ENCODE results near the gene DNAAF1.

Gene DNAAF1

DNA sequence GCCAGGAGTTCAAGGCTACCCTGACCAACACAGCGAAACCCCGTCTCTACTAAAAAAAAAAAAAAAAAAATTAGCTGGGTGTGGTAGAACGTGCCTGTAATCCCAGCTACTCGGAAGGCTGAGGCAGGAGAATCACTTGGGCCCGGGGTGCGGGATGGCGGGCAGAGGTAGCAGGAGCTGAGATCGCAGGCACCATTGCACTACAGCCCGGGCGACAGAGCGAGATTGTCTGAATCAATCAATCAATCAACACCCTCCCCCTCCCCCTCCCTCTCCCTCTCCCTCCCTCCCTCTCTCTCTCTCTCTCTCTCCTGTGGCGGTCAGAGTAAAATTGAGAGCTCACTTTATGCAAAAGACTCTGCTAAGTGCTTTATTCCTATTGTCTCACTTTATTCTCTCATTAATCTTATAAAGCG is 1.3 kb upstream of the DNAAF1 start:
- Histone ChIP-seq H3K27me3 (replicated peaks; ENCODE audit: control insufficient read depth, insufficient read depth, low read length) (peaks cover 10% of the 10 kb centered on the region), H3K36me3 (ENCODE audit: control insufficient read depth, insufficient read depth, low read length, severe bottlenecking) (no peaks in the 10 kb centered on the region), H3K9ac (ENCODE audit: low read length) (peak overlapping the region; percentile 88), H3K4me1 (ENCODE audit: control insufficient read depth, insufficient read depth, low read length) (peaks cover 10% of the 10 kb centered on the region), H3K9me3 (ENCODE audit: control insufficient read depth, low read length) (no peaks in the 10 kb centered on the region), H3K4me3 (ENCODE audit: low read length) (peak overlapping the region; percentile 93)
- DNase-seq (ENCODE audit: low read depth): peak; percentile 29

DNA sequence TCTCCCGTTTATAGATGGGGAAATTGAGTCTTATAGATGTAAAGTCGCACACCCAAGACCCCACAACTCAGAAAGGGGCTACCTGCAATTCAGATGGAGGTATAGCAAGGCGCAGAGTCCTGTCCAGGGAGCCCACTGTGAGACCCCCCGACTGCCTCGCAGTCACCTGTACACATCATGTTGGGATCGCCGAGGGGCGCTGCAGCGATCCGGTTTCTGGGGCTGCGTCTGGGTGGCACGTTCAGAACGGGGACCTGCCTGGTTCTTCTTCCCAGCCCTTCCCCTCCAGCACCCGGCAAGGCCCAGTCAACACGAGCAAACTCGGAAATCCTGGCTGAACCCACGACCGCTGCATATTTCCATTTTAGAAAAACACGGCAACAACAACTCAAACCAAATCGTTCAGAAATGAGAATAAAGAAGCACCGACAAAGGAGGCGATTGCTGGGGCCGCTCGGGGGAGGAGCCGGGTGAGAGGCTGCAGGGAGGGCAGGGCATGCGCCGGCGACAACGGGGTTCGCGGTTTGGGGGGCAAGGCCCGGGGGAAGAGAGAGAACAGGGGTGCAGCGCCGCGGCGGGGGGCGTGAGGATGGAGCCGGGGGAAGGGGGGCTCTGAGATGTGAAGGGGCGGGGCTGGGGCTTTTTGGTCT is 774 bp upstream of the DNAAF1 start:
- peaks cover 10% of the 10 kb centered on the region for H3K27me3 ChIP-seq (replicated peaks; ENCODE audit: control insufficient read depth, insufficient read depth, low read length)
- H3K4me1 ChIP-seq (ENCODE audit: control insufficient read depth, insufficient read depth, low read length): peaks cover 6% of the 10 kb centered on the region
- DNase-seq (ENCODE audit: low read depth): peak; percentile 59
- H3K9ac ChIP-seq (ENCODE audit: low read length): peak overlapping the region; percentile 88
- H3K4me3 ChIP-seq (ENCODE audit: low read length): peak overlapping the region; percentile 93
- H3K9me3 ChIP-seq (ENCODE audit: control insufficient read depth, low read length): no peaks in the 10 kb centered on the region
- H3K36me3 ChIP-seq (ENCODE audit: control insufficient read depth, insufficient read depth, low read length, severe bottlenecking): no peaks in the 10 kb centered on the region

DNA sequence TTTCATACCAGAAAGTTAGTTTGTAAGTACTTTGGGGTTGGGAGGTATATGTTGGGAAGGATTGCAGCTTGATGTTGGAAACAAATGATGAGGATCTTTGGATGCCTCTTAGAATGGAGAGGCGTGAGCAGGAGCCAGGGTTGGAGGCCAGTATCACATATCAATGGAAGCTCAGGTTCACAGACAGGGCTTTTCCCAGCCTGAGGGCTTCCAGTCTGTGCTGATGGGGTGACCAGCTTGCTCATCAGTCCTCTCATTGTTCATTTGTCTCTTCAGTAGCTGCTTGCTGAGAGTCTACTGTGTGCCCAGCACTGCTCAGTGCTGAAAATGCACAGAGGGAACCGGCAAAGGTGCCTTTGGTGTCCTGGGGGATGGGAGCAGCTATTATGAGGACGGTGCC is 5.8 kb downstream of the DNAAF1 start:
- Histone ChIP-seq H3K27me3 (replicated peaks; ENCODE audit: control insufficient read depth, insufficient read depth, low read length) (peaks cover 14% of the 10 kb centered on the region), H3K36me3 (ENCODE audit: control insufficient read depth, insufficient read depth, low read length, severe bottlenecking) (no peaks in the 10 kb centered on the region), H3K9me3 (ENCODE audit: control insufficient read depth, low read length) (peaks cover 2% of the 10 kb centered on the region), H3K4me3 (ENCODE audit: low read length) (no peak overlapping the region), H3K4me1 (ENCODE audit: control insufficient read depth, insufficient read depth, low read length) (no peaks in the 10 kb centered on the region), H3K9ac (ENCODE audit: low read length) (no peak overlapping the region)
- no peak for DNase-seq (ENCODE audit: low read depth)

DNA sequence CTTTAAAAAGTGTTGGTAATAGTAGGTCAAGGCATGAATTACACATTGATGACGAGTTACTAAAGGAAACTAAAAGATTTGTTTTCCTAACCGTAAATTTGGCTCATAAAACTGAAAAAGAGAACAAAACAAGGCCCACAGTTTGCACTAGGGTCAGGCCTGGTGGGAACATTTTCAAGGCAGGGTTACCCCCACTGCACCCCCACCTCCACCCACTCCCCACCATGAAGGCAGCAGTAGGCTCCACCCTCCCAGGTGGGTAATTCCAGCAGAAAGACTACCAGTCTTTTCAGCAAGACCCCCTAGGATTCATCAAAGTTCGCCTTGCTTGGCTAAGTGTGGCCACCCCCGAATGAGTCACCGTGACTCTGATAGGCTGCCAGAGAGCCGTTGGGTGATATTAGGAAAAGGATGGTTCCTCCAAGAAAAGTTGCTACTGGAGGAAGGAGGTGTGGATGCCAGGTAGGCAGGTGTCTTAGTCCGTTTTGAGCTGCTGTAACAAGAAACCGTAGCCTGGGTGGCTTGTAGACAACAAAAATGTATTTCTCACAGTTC is 8.6 kb downstream of the DNAAF1 start:
- Histone ChIP-seq H3K27me3 (replicated peaks; ENCODE audit: control insufficient read depth, insufficient read depth, low read length) (peaks cover 17% of the 10 kb centered on the region), H3K4me3 (ENCODE audit: low read length) (no peak overlapping the region), H3K4me1 (ENCODE audit: control insufficient read depth, insufficient read depth, low read length) (no peaks in the 10 kb centered on the region), H3K9me3 (ENCODE audit: control insufficient read depth, low read length) (peaks cover 6% of the 10 kb centered on the region), H3K36me3 (ENCODE audit: control insufficient read depth, insufficient read depth, low read length, severe bottlenecking) (no peaks in the 10 kb centered on the region), H3K9ac (ENCODE audit: low read length) (no peak overlapping the region)
- DNase-seq (ENCODE audit: low read depth): no peak

DNA sequence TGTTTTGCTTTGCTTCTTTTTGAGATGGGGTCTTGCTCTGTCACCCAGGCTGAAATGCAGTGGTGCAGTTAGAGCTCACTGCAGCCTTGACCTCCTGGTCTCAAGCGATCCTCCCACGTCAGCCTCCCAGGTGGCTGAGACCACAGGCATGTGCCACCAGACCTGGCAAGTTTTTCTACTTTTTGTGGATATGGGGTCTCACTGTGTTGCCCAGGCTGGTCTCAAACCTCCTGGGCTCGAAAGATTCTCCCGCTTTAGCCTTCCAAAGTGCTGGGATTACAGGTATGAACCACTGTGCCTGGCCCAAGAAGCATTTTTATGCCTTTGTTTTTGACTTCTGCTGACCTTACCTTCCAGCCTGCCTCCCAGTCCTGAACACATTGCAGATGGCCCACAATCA is 10.1 kb downstream of the DNAAF1 start:
- Histone ChIP-seq H3K36me3 (ENCODE audit: control insufficient read depth, insufficient read depth, low read length, severe bottlenecking) (no peaks in the 10 kb centered on the region), H3K27me3 (replicated peaks; ENCODE audit: control insufficient read depth, insufficient read depth, low read length) (peaks cover 29% of the 10 kb centered on the region), H3K9me3 (ENCODE audit: control insufficient read depth, low read length) (peaks cover 6% of the 10 kb centered on the region), H3K4me1 (ENCODE audit: control insufficient read depth, insufficient read depth, low read length) (no peaks in the 10 kb centered on the region), H3K4me3 (ENCODE audit: low read length) (no peak overlapping the region), H3K9ac (ENCODE audit: low read length) (no peak overlapping the region)
- DNase-seq (ENCODE audit: low read depth): no peak

DNA sequence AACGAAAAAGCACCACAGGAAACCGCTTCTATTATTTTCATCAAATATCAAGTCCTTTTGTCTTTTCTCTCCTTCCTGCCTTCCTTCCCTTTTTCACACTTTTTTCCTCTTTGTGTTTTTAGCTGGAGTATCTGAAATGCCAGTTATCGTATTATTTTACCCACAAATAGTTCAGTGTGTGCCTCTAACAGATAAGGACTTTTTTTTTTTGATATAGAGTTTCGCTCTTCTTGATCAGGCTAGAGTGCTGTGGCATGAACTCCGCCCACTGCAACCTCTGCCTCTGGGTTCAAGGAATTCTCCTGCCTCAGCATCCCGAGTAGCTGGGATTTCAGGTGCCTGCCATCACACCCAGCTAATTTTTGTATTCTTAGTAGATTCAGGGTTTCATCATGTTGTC is 10.7 kb downstream of the DNAAF1 start:
- Histone ChIP-seq H3K4me1 (ENCODE audit: control insufficient read depth, insufficient read depth, low read length) (no peaks in the 10 kb centered on the region), H3K9ac (ENCODE audit: low read length) (no peak overlapping the region), H3K36me3 (ENCODE audit: control insufficient read depth, insufficient read depth, low read length, severe bottlenecking) (no peaks in the 10 kb centered on the region), H3K4me3 (ENCODE audit: low read length) (no peak overlapping the region), H3K27me3 (replicated peaks; ENCODE audit: control insufficient read depth, insufficient read depth, low read length) (peaks cover 33% of the 10 kb centered on the region), H3K9me3 (ENCODE audit: control insufficient read depth, low read length) (peaks cover 6% of the 10 kb centered on the region)
- DNase-seq (ENCODE audit: low read depth): no peak

DNA sequence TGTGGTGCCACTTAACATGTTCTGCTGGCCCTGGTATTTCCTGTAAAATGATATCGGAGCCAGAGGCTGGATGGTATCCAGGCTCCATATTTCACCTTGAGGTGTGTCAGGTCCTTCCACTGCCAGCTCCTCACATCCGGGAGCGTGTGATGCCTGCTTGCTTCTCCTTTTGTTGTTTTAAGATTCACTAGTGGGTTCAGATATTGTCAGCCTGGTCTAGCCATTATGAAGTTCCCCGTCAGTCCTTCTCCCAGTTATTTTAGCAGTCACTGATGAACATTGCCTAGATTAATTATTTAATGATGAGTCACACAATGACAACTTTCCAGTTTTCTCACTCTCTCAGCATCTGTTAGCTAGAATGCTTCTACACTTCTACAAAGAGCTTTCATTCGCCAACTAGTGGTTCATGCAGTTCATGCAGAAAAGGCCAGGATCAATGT is 11.3 kb downstream of the DNAAF1 start:
- Histone ChIP-seq H3K36me3 (ENCODE audit: control insufficient read depth, insufficient read depth, low read length, severe bottlenecking) (no peaks in the 10 kb centered on the region), H3K4me3 (ENCODE audit: low read length) (no peak overlapping the region), H3K27me3 (replicated peaks; ENCODE audit: control insufficient read depth, insufficient read depth, low read length) (peaks cover 39% of the 10 kb centered on the region), H3K9ac (ENCODE audit: low read length) (no peak overlapping the region), H3K9me3 (ENCODE audit: control insufficient read depth, low read length) (peaks cover 6% of the 10 kb centered on the region), H3K4me1 (ENCODE audit: control insufficient read depth, insufficient read depth, low read length) (no peaks in the 10 kb centered on the region)
- DNase-seq (ENCODE audit: low read depth): no peak

DNA sequence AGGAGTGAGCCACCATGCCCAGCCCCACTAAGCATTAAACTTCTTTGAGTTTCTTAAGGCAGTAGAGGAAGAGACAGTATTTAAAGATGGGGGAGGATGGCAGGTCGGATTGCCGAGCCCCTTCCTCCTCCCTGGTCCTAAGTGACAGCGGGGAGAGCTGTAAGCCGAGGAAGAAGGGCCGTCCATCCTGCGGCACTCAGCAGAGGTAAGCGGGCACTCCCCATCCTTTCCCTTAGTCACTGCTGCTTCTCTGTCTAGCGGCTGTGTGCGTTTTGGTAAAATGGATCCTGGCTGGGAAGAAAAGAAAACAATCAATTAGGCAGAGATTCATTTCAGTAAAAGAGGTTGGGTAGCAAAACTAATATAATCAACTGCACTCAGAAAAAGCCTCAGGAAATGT is 13.9 kb downstream of the DNAAF1 start:
- Histone ChIP-seq H3K9me3 (ENCODE audit: control insufficient read depth, low read length) (peaks cover 6% of the 10 kb centered on the region), H3K27me3 (replicated peaks; ENCODE audit: control insufficient read depth, insufficient read depth, low read length) (peaks cover 46% of the 10 kb centered on the region), H3K9ac (ENCODE audit: low read length) (no peak overlapping the region), H3K4me1 (ENCODE audit: control insufficient read depth, insufficient read depth, low read length) (no peaks in the 10 kb centered on the region), H3K36me3 (ENCODE audit: control insufficient read depth, insufficient read depth, low read length, severe bottlenecking) (no peaks in the 10 kb centered on the region), H3K4me3 (ENCODE audit: low read length) (no peak overlapping the region)
- no peak for DNase-seq (ENCODE audit: low read depth)

DNA sequence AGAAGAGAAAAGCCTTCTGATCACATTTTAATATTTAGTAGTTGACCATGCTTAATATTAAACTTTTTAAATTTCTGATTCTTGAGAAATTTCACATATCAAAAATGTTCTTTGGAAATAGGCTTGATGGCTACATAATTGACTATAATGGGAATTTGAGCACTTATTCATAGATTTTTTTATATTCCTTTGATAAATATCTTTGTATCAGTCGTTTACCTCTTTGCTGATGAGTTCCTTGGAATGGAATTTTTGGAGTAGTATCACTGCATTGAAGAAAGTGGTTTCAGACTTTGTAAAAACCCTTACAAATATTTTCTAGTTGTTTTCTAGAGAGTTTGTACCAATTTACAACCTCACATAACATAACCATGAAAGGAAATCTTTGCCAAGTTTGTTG is 14.7 kb downstream of the DNAAF1 start:
- H3K4me3 ChIP-seq (ENCODE audit: low read length): no peak overlapping the region
- H3K9ac ChIP-seq (ENCODE audit: low read length): no peak overlapping the region
- H3K27me3 ChIP-seq (replicated peaks; ENCODE audit: control insufficient read depth, insufficient read depth, low read length): peaks cover 52% of the 10 kb centered on the region
- H3K36me3 ChIP-seq (ENCODE audit: control insufficient read depth, insufficient read depth, low read length, severe bottlenecking): no peaks in the 10 kb centered on the region
- no peak for DNase-seq (ENCODE audit: low read depth)
- no peaks in the 10 kb centered on the region for H3K4me1 ChIP-seq (ENCODE audit: control insufficient read depth, insufficient read depth, low read length)
- peaks cover 6% of the 10 kb centered on the region for H3K9me3 ChIP-seq (ENCODE audit: control insufficient read depth, low read length)

DNA sequence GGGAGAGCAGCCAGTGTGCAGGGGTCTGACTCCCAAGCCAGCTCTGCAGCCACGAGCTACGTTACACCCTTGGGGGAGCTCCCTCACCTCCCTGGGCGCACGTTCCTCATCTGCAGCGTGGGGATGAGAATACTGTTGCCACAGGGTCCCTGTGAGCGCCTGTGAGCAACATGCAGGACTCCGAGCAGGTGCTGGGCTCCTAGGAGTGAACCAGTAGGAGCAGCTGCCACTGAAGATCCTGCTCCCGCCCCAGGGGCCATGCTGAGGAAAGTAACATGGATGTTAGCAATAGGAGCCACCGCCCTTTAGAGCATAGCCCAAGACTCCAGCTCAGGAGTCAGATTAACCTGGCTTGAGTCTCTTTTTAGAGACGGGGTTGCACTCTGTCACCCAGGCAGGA is 15.9 kb downstream of the DNAAF1 start:
- no peaks in the 10 kb centered on the region for H3K4me1 ChIP-seq (ENCODE audit: control insufficient read depth, insufficient read depth, low read length)

DNA sequence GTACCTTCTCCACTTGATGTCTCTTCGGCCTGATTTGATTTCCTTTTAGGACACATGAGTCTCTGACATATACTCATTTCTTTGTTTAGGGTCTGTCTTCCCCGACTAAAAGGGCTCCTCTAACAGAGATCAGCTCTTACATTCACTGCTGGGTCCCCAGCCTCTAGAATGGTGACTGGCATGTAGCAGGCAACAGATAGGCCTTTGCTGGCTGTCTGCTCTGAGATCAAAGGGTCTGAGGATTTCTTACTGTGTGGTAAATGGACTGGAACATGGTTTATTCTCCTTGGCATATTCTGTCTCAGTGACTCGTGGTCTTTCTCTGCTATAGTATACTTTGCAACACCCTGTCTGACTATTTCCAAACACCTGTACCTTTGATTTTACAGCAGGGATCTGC is 16.7 kb downstream of the DNAAF1 start:
- H3K9ac ChIP-seq (ENCODE audit: low read length): no peak overlapping the region
- peaks cover 66% of the 10 kb centered on the region for H3K27me3 ChIP-seq (replicated peaks; ENCODE audit: control insufficient read depth, insufficient read depth, low read length)
- no peaks in the 10 kb centered on the region for H3K4me1 ChIP-seq (ENCODE audit: control insufficient read depth, insufficient read depth, low read length)
- H3K4me3 ChIP-seq (ENCODE audit: low read length): no peak overlapping the region
- H3K36me3 ChIP-seq (ENCODE audit: control insufficient read depth, insufficient read depth, low read length, severe bottlenecking): no peaks in the 10 kb centered on the region
- no peaks in the 10 kb centered on the region for H3K9me3 ChIP-seq (ENCODE audit: control insufficient read depth, low read length)
- DNase-seq (ENCODE audit: low read depth): no peak

More for the DNA sequence above, 15.9 kb downstream of the DNAAF1 start:
- no peak for DNase-seq (ENCODE audit: low read depth)
- Histone ChIP-seq H3K9ac (ENCODE audit: low read length) (no peak overlapping the region), H3K9me3 (ENCODE audit: control insufficient read depth, low read length) (peaks cover 3% of the 10 kb centered on the region), H3K4me3 (ENCODE audit: low read length) (no peak overlapping the region), H3K36me3 (ENCODE audit: control insufficient read depth, insufficient read depth, low read length, severe bottlenecking) (no peaks in the 10 kb centered on the region), H3K27me3 (replicated peaks; ENCODE audit: control insufficient read depth, insufficient read depth, low read length) (peaks cover 62% of the 10 kb centered on the region)

DNA sequence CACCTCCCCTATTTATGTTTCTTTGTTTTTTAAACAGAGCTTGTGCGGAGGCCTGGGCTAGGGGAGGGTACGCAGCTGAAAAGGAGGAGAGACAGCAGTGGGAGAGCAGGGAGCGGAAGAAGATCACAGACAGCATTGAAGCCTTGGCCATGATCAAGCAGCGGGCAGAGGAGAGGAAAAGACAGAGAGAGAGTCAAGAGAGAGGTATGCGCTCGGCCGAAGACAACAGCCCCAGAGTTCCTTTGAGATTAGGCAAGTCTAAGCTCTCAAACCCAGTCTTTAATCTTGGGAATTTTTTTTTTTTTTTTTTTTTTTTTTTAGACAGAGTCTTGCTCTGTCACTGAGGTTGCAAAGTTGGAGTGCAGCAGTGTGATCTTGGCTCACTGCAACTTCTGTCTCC is 20.6 kb downstream of the DNAAF1 start:
- Histone ChIP-seq H3K27me3 (replicated peaks; ENCODE audit: control insufficient read depth, insufficient read depth, low read length) (peaks cover 43% of the 10 kb centered on the region), H3K4me3 (ENCODE audit: low read length) (no peak overlapping the region), H3K9ac (ENCODE audit: low read length) (no peak overlapping the region), H3K36me3 (ENCODE audit: control insufficient read depth, insufficient read depth, low read length, severe bottlenecking) (no peaks in the 10 kb centered on the region), H3K9me3 (ENCODE audit: control insufficient read depth, low read length) (no peaks in the 10 kb centered on the region), H3K4me1 (ENCODE audit: control insufficient read depth, insufficient read depth, low read length) (no peaks in the 10 kb centered on the region)
- DNase-seq (ENCODE audit: low read depth): no peak
